ENCODE measurements around the gene NR1D1.

NR1D1 gene

GRCh38 chr17:40095944-40096791 is 4.2 kb downstream of the NR1D1 start:
- peak; percentile 80 for DNase-seq

- DNase-seq = no peak
These were observed 4.9 kb downstream of the NR1D1 start for GRCh38 chr17:40095351-40095943.

- no peak for DNase-seq
These were observed 5.5 kb downstream of the NR1D1 start for GRCh38 chr17:40094874-40095273.

GRCh38 chr17:40093580-40094201 is 6.7 kb downstream of the NR1D1 start:
- no peak for DNase-seq

GRCh38 chr17:40093005-40093579 is 7.3 kb downstream of the NR1D1 start:
- no peak for DNase-seq

GRCh38 chr17:40092581-40092980 is 7.8 kb downstream of the NR1D1 start:
- no peak for DNase-seq

- DNase-seq = no peak
These were observed 8.5 kb downstream of the NR1D1 start for GRCh38 chr17:40091691-40092397.

- DNase-seq = no peak
These were observed 9.9 kb downstream of the NR1D1 start for GRCh38 chr17:40090237-40091119.

- DNase-seq = no peak
These were observed 11.1 kb downstream of the NR1D1 start for GRCh38 chr17:40089077-40089895.

- no peak for DNase-seq
These were observed 12.3 kb downstream of the NR1D1 start for GRCh38 chr17:40087903-40088718.

- no peak for DNase-seq
These were observed 13.2 kb downstream of the NR1D1 start for GRCh38 chr17:40087049-40087794.

- peak; percentile 49 for DNase-seq
These were observed 14.0 kb downstream of the NR1D1 start for GRCh38 chr17:40086150-40087044.

- no peak for DNase-seq
These were observed 15.9 kb downstream of the NR1D1 start for GRCh38 chr17:40084477-40084876.

GRCh38 chr17:40079545-40079944 is 20.8 kb downstream of the NR1D1 start:
- DNase-seq = no peak

GRCh38 chr17:40076591-40076990 is 23.8 kb downstream of the NR1D1 start:
- DNase-seq = no peak

- DNase-seq = no peak
These were observed 24.4 kb downstream of the NR1D1 start for GRCh38 chr17:40075942-40076498.

- peak; percentile 52 for DNase-seq
These were observed 25.0 kb downstream of the NR1D1 start for GRCh38 chr17:40075201-40075941.

Measured in stimulated activated naive CD4-positive, alpha-beta T cell treated with Interleukin-2 at 50 U/mL for 16 hours (primary cell).